ENCODE data around the gene PSMD5. TPM values are rescaled to one million over a fixed set of nuclear protein-coding genes. Genes with fewer than 3 reads are reported as not detected.
A peak's percentile ranks its signal among the peaks of the same experiment; 100 is the strongest.

Gene PSMD5
- total RNA-seq, 1 donor, result 49.4 TPM

DNA sequence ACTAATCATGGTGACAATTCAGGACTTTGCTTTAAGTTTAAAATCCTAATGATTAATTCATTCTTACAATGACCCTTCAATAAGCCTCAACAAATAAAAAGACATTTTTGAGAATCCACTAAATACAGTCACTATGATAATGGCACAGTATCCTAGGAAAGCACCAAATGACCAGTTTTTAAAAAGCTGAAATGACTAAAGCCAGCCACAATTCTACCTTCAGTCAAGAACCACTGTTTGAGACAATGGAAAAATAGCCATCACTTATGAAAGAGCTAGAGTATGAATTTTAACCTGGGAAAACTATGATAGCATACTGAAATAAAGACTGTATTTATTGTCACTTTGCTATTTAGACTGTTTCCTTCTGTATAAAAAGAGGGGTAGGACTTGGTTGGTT, 63.5 kb downstream of the PSMD5 start:
- DNase-seq (ENCODE audit: low read depth), result no peak
- H3K4me3 ChIP-seq (ENCODE audit: low read depth, low read length), result no peak overlapping the region
- TF ChIP-seq, protein P1, sequence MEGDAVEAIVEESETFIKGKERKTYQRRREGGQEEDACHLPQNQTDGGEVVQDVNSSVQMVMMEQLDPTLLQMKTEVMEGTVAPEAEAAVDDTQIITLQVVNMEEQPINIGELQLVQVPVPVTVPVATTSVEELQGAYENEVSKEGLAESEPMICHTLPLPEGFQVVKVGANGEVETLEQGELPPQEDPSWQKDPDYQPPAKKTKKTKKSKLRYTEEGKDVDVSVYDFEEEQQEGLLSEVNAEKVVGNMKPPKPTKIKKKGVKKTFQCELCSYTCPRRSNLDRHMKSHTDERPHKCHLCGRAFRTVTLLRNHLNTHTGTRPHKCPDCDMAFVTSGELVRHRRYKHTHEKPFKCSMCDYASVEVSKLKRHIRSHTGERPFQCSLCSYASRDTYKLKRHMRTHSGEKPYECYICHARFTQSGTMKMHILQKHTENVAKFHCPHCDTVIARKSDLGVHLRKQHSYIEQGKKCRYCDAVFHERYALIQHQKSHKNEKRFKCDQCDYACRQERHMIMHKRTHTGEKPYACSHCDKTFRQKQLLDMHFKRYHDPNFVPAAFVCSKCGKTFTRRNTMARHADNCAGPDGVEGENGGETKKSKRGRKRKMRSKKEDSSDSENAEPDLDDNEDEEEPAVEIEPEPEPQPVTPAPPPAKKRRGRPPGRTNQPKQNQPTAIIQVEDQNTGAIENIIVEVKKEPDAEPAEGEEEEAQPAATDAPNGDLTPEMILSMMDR (IDR thresholded peaks at IDR 0.05; ENCODE audit: insufficient read depth, low read length), result no peak

DNA sequence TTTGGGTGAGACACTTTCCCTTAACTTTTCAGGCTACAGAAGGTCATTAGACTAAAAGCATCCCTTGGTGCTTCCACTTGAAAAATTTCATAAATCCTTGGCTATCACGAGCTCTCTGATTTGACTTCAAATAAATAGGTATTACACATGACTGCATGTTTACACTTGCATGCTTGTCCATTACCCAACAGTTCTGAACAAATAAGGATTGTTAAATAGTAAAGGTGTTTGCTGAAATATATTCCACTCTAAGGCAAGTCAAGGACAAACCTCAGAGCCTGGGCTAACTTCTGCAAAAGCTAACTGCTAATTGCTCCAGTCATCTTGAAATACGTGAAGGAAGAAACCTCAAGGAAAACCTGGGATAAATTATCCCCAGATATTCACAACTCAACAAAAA, 64.0 kb downstream of the PSMD5 start:
- no peak for DNase-seq (ENCODE audit: low read depth)
- TF ChIP-seq, protein P1 (IDR thresholded peaks at IDR 0.05; ENCODE audit: insufficient read depth, low read length), result no peak
- H3K4me3 ChIP-seq (ENCODE audit: low read depth, low read length), result no peak overlapping the region

DNA sequence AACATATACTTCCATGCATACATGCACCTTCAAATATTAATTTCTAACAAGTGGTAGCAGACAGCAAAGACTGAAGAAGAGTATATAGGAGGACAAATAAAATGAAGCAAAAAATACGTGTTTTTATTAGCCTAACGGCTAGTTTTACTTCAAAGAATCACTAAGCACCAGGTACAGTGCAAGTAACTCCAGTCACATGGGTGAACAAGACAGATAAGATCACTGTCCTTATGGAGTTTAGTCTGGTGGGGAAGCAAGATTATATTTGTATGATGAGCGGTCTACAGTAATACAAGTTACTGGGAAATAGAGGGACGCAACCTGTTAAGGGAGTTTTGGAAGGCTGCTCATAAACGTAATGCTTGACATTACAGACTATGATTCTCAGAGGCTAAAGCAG, 65.5 kb downstream of the PSMD5 start:
- TF ChIP-seq, protein P1 (IDR thresholded peaks at IDR 0.05; ENCODE audit: insufficient read depth, low read length), result no peak
- H3K4me3 ChIP-seq (ENCODE audit: low read depth, low read length), result no peak overlapping the region
- DNase-seq (ENCODE audit: low read depth), result no peak

DNA sequence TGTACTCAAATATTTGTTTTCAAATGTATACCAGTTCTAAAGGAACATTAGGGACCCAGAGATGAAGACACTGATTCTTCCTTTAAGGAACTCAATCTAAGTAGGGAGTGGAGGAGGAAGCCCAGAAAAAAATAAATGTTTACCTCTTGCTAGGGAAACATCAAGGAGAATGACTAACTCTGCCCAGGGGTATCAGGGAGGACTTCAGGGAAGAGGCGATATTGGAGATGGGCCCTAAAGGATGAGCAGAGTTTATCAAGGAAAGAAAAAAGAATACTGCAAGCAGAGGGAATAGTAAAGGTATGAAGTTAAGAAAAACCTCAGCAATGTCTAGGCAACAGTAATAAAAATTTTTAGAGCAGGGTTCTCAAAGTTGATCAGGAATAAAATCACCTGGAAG, 65.9 kb downstream of the PSMD5 start:
- DNase-seq (ENCODE audit: low read depth), result no peak
- H3K4me3 ChIP-seq (ENCODE audit: low read depth, low read length), result no peak overlapping the region
- TF ChIP-seq, protein P1 (IDR thresholded peaks at IDR 0.05; ENCODE audit: insufficient read depth, low read length), result no peak

DNA sequence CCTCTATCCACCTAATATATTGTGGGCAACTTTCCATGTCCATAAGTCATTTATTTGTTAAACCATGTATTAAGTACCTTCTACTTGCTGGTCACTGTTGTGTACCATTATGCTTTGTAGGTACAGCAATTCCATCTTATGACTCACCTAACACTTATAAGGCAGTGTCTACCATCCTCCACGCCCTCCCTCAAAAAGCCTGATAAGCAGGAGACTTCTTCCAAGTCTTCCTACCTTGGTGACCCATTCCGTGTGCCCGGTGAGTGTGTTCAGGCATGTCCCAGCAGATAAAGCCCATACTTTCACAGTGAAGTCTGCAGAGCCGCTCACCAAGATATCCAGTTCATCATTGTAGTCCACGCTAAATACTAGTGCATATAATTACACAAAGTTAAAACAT, 66.9 kb downstream of the PSMD5 start:
- no peak overlapping the region for H3K4me3 ChIP-seq (ENCODE audit: low read depth, low read length)
- TF ChIP-seq, protein P1 (IDR thresholded peaks at IDR 0.05; ENCODE audit: insufficient read depth, low read length), result no peak
- no peak for DNase-seq (ENCODE audit: low read depth)

DNA sequence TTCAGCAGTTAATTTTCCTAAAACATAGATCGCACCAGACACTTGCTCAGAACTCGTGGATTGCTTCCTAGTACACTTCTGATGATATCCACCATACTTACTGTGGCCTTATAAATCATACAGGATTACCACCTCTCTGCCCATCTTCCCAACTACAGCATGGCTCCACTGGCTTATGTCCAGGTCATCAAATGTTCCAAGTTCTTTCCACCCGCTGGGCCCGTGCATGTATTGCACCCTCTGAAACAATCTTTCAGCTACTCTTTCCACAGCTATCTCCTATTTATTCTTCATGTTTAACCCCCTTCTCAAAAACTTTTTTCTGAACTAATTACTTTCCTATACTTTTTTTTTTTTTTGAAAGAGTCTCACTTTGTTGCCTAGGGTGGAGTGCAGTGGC, 68.0 kb downstream of the PSMD5 start:
- no peak overlapping the region for H3K4me3 ChIP-seq (ENCODE audit: low read depth, low read length)
- no peak for DNase-seq (ENCODE audit: low read depth)
- TF ChIP-seq, protein P1 (IDR thresholded peaks at IDR 0.05; ENCODE audit: insufficient read depth, low read length), result peak; percentile 2

DNA sequence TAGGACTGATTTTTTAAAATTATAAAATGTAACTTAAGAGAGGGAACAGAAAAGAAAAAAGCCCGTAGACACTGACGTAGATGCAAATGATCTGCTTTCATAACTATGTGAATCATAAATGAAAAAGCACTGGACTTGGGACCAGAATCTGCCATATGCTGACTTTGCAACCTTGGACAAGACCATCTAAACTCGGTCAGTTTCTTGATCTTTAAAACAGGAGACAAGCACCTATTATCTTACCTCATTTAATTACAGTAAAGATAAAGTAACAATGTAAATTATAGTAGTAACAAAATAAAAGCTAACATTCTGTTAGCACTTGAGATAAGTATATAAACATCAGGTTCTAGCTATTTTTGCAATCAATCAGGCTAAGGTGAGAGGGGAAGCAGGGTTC, 69.5 kb downstream of the PSMD5 start:
- DNase-seq (ENCODE audit: low read depth), result no peak
- H3K4me3 ChIP-seq (ENCODE audit: low read depth, low read length), result no peak overlapping the region
- TF ChIP-seq, protein P1 (IDR thresholded peaks at IDR 0.05; ENCODE audit: insufficient read depth, low read length), result no peak

Data from fibroblast of the aortic adventitia (primary cell).